ENCODE results near the gene H2BK1. TPM values are rescaled to one million over a fixed set of nuclear protein-coding genes. Genes with fewer than 3 reads are reported as not detected.

Gene H2BK1
- total RNA-seq, 1 donor from 2014 or later = not detected

GRCh38 chr7:151205730-151206129, 4.6 kb downstream of the H2BK1 start:
- TF ChIP-seq, protein P1, sequence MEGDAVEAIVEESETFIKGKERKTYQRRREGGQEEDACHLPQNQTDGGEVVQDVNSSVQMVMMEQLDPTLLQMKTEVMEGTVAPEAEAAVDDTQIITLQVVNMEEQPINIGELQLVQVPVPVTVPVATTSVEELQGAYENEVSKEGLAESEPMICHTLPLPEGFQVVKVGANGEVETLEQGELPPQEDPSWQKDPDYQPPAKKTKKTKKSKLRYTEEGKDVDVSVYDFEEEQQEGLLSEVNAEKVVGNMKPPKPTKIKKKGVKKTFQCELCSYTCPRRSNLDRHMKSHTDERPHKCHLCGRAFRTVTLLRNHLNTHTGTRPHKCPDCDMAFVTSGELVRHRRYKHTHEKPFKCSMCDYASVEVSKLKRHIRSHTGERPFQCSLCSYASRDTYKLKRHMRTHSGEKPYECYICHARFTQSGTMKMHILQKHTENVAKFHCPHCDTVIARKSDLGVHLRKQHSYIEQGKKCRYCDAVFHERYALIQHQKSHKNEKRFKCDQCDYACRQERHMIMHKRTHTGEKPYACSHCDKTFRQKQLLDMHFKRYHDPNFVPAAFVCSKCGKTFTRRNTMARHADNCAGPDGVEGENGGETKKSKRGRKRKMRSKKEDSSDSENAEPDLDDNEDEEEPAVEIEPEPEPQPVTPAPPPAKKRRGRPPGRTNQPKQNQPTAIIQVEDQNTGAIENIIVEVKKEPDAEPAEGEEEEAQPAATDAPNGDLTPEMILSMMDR (IDR thresholded peaks at IDR 0.05; ENCODE audit: borderline replicate concordance) = no peak
- Histone ChIP-seq H3K27me3 (ENCODE audit: low read depth) (peaks cover 37% of the 10 kb centered on the region), H3K9me3 (replicated peaks) (no peaks in the 10 kb centered on the region), H3K4me1 (no peaks in the 10 kb centered on the region), H3K27ac (replicated peaks) (no peak overlapping the region), H3K36me3 (no peaks in the 10 kb centered on the region), H3K4me3 (no peak overlapping the region)
- no peak for DNase-seq
- intact Hi-C loops (cut with micrococcal nuclease) = no loop called here

DNA sequence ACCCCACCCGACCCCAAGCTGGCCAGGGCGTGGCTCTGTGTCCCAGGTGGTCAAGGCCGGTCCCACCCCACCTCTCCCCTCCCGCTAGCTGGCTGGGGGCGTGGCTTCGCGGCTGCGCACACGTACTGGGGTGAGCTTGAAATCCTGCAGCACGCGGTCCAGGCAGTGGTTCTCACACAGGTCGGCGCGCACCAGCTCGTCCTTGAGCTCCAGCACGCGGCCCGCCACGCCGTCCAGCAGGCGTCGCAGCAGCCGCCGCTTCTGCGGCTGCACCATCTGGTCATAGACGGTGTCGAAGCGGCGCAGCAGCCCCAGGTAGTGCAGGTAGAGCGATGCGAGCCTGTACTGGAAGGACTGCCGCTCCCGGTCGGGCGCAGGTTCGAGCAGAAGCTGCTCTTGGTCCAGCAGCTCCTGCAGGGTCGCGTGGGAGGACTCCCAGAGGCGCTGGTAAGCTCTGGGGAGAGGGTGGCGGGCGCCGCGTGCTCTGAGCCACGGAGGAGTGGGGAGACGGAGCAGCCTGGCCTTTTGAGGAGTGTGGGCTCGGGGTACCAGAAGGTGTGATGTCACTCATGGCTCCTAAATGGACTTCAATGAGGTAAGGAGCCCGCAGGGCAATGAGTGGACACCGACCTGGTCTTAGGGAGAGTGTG, 5.8 kb downstream of the H2BK1 start:
- Histone ChIP-seq H3K4me1 (no peaks in the 10 kb centered on the region), H3K27me3 (ENCODE audit: low read depth) (peaks cover 49% of the 10 kb centered on the region), H3K27ac (replicated peaks) (no peak overlapping the region), H3K36me3 (no peaks in the 10 kb centered on the region), H3K9me3 (replicated peaks) (no peaks in the 10 kb centered on the region), H3K4me3 (no peak overlapping the region)
- TF ChIP-seq, protein P1 (IDR thresholded peaks at IDR 0.05; ENCODE audit: borderline replicate concordance) = no peak
- intact Hi-C loops (cut with micrococcal nuclease) = no loop called here
- DNase-seq = no peak

GRCh38 chr7:151202836-151203235, 7.5 kb downstream of the H2BK1 start:
- Histone ChIP-seq H3K4me3 (no peak overlapping the region), H3K4me1 (no peaks in the 10 kb centered on the region), H3K9me3 (replicated peaks) (no peaks in the 10 kb centered on the region), H3K27me3 (ENCODE audit: low read depth) (peaks cover 62% of the 10 kb centered on the region), H3K27ac (replicated peaks) (no peak overlapping the region), H3K36me3 (no peaks in the 10 kb centered on the region)
- TF ChIP-seq, protein P1 (IDR thresholded peaks at IDR 0.05; ENCODE audit: borderline replicate concordance) = no peak
- no peak for DNase-seq
- intact Hi-C loops (cut with micrococcal nuclease) = no loop called here

GRCh38 chr7:151201751-151202150, 8.5 kb downstream of the H2BK1 start:
- H3K4me1 ChIP-seq = no peaks in the 10 kb centered on the region
- no peak overlapping the region for H3K4me3 ChIP-seq
- H3K36me3 ChIP-seq = no peaks in the 10 kb centered on the region
- H3K27ac ChIP-seq (replicated peaks) = no peak overlapping the region
- TF ChIP-seq, protein P1 (IDR thresholded peaks at IDR 0.05; ENCODE audit: borderline replicate concordance) = no peak
- no peak for DNase-seq
- peaks cover 62% of the 10 kb centered on the region for H3K27me3 ChIP-seq (ENCODE audit: low read depth)
- intact Hi-C loops (cut with micrococcal nuclease) = no loop called here
- no peaks in the 10 kb centered on the region for H3K9me3 ChIP-seq (replicated peaks)

DNA sequence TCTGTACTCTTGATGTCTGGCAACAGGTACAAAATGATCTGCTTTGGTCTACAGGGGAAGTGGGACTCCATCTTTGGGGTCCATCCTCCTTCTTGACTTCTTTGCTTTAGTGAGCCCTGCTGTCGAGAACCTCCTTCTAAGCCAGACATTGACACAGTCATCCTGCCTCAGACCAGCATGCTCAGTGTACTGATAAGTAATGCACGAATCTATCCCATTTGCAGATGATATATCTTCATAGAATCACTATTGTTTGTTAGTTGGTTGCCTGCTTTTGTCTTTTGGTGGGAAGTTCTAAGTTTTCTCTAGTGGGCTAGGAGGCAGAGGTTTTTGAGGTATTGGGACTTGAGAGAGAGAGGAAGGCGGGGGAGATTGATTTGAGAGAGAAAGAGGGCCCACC, 8.9 kb downstream of the H2BK1 start:
- TF ChIP-seq, protein P1 (IDR thresholded peaks at IDR 0.05; ENCODE audit: borderline replicate concordance) = no peak
- Histone ChIP-seq H3K36me3 (no peaks in the 10 kb centered on the region), H3K27me3 (ENCODE audit: low read depth) (peaks cover 64% of the 10 kb centered on the region), H3K27ac (replicated peaks) (no peak overlapping the region), H3K4me1 (no peaks in the 10 kb centered on the region), H3K4me3 (no peak overlapping the region), H3K9me3 (replicated peaks) (no peaks in the 10 kb centered on the region)
- intact Hi-C loops (cut with micrococcal nuclease) = no loop called here
- DNase-seq = no peak
